ENCODE results near the gene KLK13. TPM values are rescaled to one million over a fixed set of nuclear protein-coding genes. Genes with fewer than 3 reads are reported as not detected.

KLK13 gene
- total RNA-seq, 1 donor from 2014 or later, result not detected

- no peak overlapping the region for H3K4me3 ChIP-seq (ENCODE audit: low read depth, low read length)
- DNase-seq (ENCODE audit: low read depth), result no peak
- TF ChIP-seq CTCF (conservative IDR thresholded peaks at IDR 0.05; ENCODE audit: low read depth, low read length), result no peak
Measured at GRCh38 chr19:51084505-51084904, 19.6 kb upstream of the KLK13 start.

GRCh38 chr19:51083783-51084182 lies 18.9 kb upstream of the KLK13 start:
- no peak for DNase-seq (ENCODE audit: low read depth)
- TF ChIP-seq CTCF (conservative IDR thresholded peaks at IDR 0.05; ENCODE audit: low read depth, low read length), result no peak
- no peak overlapping the region for H3K4me3 ChIP-seq (ENCODE audit: low read depth, low read length)

- H3K4me3 ChIP-seq (ENCODE audit: low read depth, low read length), result no peak overlapping the region
- no peak for DNase-seq (ENCODE audit: low read depth)
- no peak for TF ChIP-seq CTCF (conservative IDR thresholded peaks at IDR 0.05; ENCODE audit: low read depth, low read length)
Measured at GRCh38 chr19:51083181-51083580, 18.3 kb upstream of the KLK13 start.

GRCh38 chr19:51082611-51083010 lies 17.7 kb upstream of the KLK13 start, which contains the start of gene KLK14:
TSS of gene KLK14 (minus strand) at chr19:51082887. CDS start at chr19:51082614, 273 bp downstream.
- TF ChIP-seq CTCF (conservative IDR thresholded peaks at IDR 0.05; ENCODE audit: low read depth, low read length), result no peak
- H3K4me3 ChIP-seq (ENCODE audit: low read depth, low read length), result no peak within 1 kb of the TSS
- no peak for DNase-seq (ENCODE audit: low read depth)

GRCh38 chr19:51081476-51081875 lies 16.6 kb upstream of the KLK13 start:
- no peak for TF ChIP-seq CTCF (conservative IDR thresholded peaks at IDR 0.05; ENCODE audit: low read depth, low read length)

GRCh38 chr19:51079481-51080110 lies 14.7 kb upstream of the KLK13 start:
- H3K4me3 ChIP-seq (ENCODE audit: low read depth, low read length), result no peak overlapping the region
- no peak for DNase-seq (ENCODE audit: low read depth)
- no peak for TF ChIP-seq CTCF (conservative IDR thresholded peaks at IDR 0.05; ENCODE audit: low read depth, low read length)

More at GRCh38 chr19:51081476-51081875, 16.6 kb upstream of the KLK13 start:
- DNase-seq (ENCODE audit: low read depth), result no peak
- no peak overlapping the region for H3K4me3 ChIP-seq (ENCODE audit: low read depth, low read length)

GRCh38 chr19:51078731-51079130 lies 13.8 kb upstream of the KLK13 start:
- DNase-seq (ENCODE audit: low read depth), result no peak
- no peak overlapping the region for H3K4me3 ChIP-seq (ENCODE audit: low read depth, low read length)
- no peak for TF ChIP-seq CTCF (conservative IDR thresholded peaks at IDR 0.05; ENCODE audit: low read depth, low read length)
